Inflammatory macrophage (primary cell): ENCODE data around the gene PRDX2.

Experiments
- DNase-seq, 2 donors: peaks; one replicate each; pipeline ENCODE4 v3.0.0-alpha.2; 2020 to 2022

PRDX2 gene

GRCh38 chr19:12752056-12752781 lies 49.4 kb downstream of the PRDX2 start:
- DNase-seq = no peak

GRCh38 chr19:12751635-12752034 lies 50.0 kb downstream of the PRDX2 start, which contains the start of gene BEST2:
Gene BEST2 (plus strand): TSS chr19:12751791. CDS start chr19:12752593, 802 bp downstream.
- no peak for DNase-seq

- DNase-seq = no peak
Observed at GRCh38 chr19:12750851-12751250, 50.7 kb downstream of the PRDX2 start.

- no peak for DNase-seq
Observed at GRCh38 chr19:12749938-12750521, 51.6 kb downstream of the PRDX2 start.

- DNase-seq = no peak
Observed at GRCh38 chr19:12748489-12748888, 53.1 kb downstream of the PRDX2 start.
